HG02678 (cell line): ENCODE data around the gene HOXA1.

Experiments
- ATAC-seq: cut with Tn5 transposase; IDR thresholded peaks from one replicate; pipeline ENCODE4 v1.9.1; 2021; ENCODE audit warnings: mild to moderate bottlenecking, moderate library complexity; ENCODE audit not compliant: unreplicated experiment

The HOXA1 gene

DNA sequence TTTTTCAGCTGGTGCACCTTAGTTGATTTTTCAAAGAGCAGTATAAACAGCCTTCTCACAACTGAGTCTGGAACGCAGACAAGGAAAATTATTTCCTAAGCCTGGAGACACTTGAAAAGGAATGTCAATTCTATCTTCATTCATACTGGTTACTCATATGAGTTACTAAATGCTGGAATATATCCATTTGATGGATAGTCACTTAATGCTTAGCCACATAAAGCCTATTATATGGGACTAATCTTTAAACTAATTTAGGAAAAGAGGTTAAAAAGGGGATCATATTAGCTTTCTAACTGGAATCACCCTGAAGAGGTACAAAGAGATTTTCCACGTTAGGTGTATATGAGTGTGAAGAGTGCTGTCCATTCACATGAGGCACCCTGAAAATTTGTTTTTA is 36.4 kb upstream of the HOXA1 start:
- ATAC-seq = no peak

DNA sequence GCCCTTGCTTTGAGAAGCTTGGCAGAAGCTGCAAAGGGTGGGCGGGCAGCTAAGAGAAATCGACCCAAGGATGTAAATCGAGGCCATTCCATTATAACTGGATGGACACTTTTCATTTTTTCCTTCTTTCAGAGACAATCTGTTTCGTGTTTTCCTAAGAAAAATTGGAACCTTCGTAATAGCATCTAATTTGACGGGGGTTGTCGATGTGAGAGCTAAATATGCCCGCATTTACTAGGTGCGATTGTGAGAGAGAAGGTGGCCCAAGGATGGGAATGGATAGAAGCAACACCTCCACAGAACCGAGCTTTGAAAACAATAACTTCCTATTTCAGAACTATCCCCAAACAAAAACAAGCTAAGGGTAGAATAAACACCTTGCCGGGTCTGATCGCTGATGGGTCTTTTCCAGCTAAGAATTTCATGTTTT is 35.6 kb upstream of the HOXA1 start:
- ATAC-seq = no peak

- peak; percentile 47 for ATAC-seq
Observed at GRCh38 chr7:27130540-27131389, 35.0 kb upstream of the HOXA1 start, which contains the start of gene HOXA4. TSS of gene HOXA4 (minus strand) at chr7:27130757. CDS start at chr7:27130733, 24 bp downstream.

DNA sequence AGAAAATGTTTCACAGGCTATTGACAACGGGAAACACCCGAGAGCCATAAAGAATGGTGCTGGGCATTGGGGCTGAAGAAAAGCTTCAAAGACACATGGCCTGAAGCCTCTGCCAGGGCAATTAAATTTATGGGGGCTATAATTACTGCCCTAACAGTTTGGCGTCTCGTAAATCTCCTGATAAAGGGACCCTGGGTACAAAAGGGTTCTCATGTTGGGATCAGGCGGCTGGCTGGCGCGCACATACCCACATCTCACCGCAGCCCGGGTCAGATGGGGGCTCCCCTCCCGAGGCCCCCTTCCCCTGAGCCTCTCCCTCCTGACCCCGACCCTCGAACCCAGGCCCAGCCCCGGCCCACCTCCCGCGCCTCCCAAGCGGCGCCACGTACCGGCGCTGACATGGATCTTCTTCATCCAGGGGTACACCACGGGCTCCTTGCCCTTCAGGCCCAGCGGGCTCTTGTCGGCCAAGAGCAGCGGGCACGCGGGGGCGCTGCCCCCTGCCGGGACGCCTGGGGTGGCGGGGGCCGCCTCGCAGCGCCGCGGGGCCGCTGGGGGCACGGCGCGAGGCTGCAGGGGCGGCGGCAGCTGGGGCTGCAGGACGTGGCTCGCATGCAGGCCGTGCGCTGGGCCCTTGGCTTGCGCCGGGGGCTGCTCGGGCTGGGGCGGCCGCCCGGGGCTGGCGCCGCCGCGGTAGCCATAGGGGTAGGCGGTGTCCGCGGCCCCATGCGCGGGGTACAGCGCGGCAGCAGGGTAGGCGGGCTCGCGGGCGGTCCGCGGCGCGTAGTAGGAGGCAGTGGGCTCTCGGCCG is 34.1 kb upstream of the HOXA1 start:
- ATAC-seq = no peak

DNA sequence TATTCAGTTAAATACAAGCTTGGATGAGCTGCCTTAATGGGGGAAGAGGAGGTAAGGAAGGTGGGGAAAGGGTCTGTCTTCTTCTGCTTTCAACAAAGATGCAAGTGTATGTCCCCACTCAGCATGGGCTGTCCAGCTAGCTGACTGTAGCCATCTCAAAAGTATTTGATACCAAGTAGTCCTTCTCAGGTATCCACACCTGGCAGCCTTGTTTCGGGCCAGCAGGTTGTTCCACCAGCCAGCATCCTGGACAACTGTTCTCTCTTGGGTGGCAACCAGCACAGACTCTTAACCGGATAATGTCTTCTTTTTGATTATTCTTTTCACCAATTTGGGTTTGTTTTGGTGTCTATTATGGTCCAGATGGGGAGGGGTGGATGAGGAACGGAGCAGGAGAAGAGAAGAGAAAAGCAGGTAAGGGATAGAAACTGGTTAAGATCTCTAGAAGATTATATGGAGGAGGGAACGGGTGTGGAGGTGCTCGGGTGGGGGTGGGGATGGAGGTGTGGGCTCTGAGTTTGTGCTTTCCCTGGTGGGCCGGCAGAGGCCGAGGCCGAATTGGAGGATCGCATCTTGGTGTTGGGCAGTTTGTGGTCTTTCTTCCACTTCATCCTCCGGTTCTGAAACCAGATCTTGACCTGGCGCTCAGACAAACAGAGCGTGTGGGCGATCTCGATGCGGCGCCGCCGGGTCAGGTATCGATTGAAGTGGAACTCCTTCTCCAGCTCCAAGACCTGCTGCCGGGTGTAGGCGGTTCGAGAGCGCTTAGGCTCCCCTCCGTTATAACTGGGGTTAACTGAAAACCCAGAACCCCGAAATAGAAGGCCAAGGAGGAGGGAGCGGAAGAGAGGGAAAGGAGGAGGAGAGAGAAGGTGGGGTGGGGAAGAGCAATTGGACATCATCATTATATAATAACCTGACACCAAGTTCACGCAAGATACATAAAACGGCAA is 33.3 kb upstream of the HOXA1 start:
- no peak for ATAC-seq

- no peak for ATAC-seq
Observed at GRCh38 chr7:27128034-27128433, 32.2 kb upstream of the HOXA1 start.

DNA sequence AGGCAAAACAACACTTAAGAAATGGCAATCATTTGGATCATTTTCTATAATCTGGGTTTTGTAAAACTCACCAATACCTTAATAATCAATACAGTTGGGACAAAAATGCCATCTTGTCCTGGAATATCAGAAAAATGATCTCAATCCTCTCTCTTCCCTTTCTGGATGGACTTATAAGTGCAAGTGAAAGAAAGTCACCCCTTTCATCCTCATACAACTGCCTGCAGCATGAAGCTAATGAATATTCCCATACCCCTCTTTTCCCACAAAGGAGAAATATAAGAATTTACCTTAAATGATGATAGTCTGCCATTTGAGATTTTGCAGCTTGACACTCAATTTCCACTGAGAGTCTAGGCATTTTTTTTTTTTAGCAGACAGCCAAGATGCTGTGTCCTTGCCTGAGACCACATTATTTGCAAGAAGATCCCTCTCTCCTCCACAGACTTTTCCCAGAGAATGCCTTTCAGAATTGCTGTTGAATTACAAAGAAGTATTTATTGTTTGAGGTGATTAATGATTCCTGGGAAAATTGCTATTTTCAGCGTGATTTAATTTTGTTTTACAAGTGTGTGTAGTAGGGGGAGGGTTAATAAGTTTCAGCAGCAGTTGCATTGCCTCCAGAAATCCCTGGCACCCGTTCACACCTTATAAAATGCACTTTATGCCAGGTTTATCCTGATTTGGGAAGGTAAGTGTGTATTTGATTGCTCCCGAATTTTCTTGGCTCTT is 31.0 kb upstream of the HOXA1 start:
- no peak for ATAC-seq

- ATAC-seq = no peak
Observed at GRCh38 chr7:27125986-27126394, 30.2 kb upstream of the HOXA1 start.

GRCh38 chr7:27124902-27125689 is 29.3 kb upstream of the HOXA1 start:
- no peak for ATAC-seq

GRCh38 chr7:27124096-27124901 is 28.5 kb upstream of the HOXA1 start:
- ATAC-seq = no peak

DNA sequence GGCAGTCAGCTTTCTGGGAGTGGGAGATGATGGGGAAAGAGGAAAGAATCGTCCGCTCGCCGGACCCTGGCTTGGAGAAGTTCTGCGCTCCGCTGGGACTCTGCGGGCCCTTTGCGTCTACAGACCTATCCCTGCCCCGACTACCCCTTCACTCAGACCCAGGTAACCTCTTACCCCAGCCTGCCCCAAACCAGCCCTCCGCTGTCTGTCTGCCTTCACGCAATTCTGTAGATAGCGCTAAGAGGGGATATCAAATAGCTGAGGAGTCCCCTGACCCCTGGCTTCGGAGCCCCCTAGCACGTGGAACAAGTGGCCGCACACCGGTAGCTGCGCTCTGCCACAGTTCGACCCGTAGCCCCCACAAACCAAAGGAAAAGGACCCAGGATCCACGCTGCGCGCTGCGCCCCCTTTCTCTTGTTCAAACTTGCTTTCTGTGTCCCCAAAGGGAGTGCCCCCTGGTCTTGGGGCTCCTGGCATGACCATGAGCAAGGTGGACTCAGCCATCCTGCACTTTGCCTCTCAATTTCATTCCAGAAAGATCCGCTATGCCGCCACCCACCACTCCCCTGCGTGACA is 27.8 kb upstream of the HOXA1 start:
- ATAC-seq = no peak

- ATAC-seq = no peak
Observed at GRCh38 chr7:27123007-27123476, 27.2 kb upstream of the HOXA1 start.

- no peak for ATAC-seq
Observed at GRCh38 chr7:27122077-27122910, 26.5 kb upstream of the HOXA1 start.

DNA sequence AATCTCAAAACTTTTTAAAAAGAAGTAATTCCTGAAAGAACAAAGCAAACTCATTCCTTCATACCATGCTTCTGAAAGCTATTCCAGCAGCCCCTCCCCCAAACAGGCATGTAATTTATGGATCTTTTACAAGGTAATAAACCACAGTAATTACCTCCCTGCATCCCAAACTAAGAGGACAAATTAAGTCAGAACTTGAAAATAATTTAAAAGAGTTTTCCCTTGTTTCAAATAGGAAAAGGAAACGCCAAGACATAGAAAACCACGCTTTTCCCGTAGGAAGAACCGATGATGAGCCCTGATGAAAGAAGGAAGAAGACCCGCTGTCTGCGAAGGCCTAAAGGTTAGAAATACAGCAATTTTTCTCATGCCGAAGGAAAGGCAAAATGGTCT is 25.9 kb upstream of the HOXA1 start:
- no peak for ATAC-seq

DNA sequence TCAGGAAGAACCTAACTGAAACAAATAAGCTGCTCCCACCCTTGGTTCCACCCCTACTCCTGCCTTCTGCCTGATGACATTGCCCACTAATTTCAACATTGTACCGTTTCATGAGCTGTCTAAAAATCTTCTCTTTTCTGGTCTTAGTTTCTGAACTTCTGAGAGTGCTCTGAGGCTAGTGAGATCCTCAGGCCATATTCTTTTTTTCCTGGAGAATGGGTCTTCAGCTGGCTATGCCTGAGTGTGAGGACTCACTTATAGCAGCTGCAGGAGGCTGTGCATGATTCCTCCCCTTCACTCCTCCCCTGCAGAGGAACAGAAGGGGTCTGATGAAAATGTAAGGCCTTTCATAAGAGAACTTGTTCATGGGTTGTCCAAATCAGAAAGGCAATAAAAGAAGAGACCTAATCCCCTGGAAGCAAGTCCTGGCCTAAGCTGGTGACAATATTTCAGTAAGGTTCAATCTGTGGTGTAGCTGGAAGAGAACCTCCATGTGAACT is 23.7 kb upstream of the HOXA1 start:
- ATAC-seq = no peak

DNA sequence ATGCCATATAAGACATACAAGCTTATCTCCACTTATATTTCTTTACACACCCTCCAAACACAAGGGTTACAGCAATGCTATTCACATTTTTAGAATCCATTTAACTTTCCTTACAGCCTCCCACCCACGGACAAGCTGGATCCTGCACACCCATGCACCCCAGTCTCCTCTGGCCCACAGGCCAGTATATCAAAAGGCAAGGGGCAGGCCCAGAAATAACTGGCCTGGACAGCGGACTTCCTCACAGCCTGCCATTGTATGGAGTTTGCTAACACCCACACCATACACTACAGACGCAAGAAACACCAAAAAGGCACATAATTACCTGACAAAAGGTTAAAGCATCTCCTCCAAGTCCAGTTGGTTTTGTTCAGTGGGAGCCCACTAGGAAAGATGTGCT is 22.8 kb upstream of the HOXA1 start:
- no peak for ATAC-seq

DNA sequence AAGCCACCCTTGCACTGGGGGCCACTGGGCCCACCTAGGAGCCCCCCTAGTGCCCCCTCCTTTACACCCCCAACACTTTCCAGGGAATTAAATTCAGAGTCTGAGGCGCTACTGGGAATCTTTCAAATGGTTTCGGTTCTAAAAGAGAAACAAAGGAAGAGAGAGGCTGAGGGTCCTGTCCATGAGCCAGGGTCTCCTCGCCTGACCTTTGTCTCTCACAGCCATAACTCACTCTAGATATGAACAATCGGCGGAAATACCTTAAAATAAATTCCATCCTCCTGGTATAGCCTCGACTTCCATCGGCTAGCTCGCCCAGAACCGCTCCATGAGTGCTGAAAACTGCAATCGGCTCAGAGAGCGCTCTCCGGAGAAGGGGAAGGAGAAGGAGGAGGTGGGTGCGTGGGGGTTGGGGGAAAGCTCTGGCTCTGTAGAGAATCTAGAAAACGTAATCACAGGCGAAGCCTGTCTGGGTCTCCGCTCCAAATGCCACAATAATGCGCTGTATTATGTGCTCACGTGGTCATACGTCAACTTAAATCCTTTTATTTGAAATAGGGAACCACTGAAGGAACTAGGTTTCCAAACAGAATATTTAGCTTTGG is 22.2 kb upstream of the HOXA1 start:
- ATAC-seq = no peak
